GM13976 (cell line): ENCODE measurements around the gene VANGL1.

Source experiments
- DNase-seq: peaks from one replicate; pipeline ENCODE4 v3.0.0; 2012; ENCODE audit warnings: low spot score
- CTCF ChIP-seq: IDR thresholded peaks from 2 replicates; pipeline ENCODE4 v1.5.1; 2012; ENCODE audit warnings: borderline replicate concordance, mild to moderate bottlenecking; ENCODE audit not compliant: insufficient read depth; ENCODE audit errors: extremely low read depth, missing control alignments, control extremely low read depth
- in situ Hi-C: fragments of 300-500 bp; cut with MboI; formaldehyde crosslinking; loops from one replicate; pipeline ENCODE4 v1.12.0; 2022; ENCODE audit warnings: low sequenced_read_pairs, mixed read lengths, inconsistent platforms; ENCODE audit not compliant: unreplicated experiment

VANGL1 gene

GRCh38 chr1:115648717-115649691, 7.2 kb downstream of the VANGL1 start:
- in situ Hi-C loops: no loop called here

GRCh38 chr1:115649964-115650363, 8.2 kb downstream of the VANGL1 start:
- TF ChIP-seq CTCF: no peak
- DNase-seq: no peak
- in situ Hi-C loops: no loop called here

More at GRCh38 chr1:115648717-115649691, 7.2 kb downstream of the VANGL1 start:
- peak; percentile 68 for DNase-seq
- TF ChIP-seq CTCF: no peak

GRCh38 chr1:115650961-115651360, 9.2 kb downstream of the VANGL1 start:
- in situ Hi-C loops: no loop called here
- DNase-seq: no peak
- TF ChIP-seq CTCF: no peak

GRCh38 chr1:115651391-115651790, 9.6 kb downstream of the VANGL1 start:
- in situ Hi-C loops: no loop called here
- TF ChIP-seq CTCF: no peak

GRCh38 chr1:115652236-115652788, 10.5 kb downstream of the VANGL1 start:
- DNase-seq: no peak
- in situ Hi-C loops: no loop called here
- TF ChIP-seq CTCF: no peak

More at GRCh38 chr1:115651391-115651790, 9.6 kb downstream of the VANGL1 start:
- no peak for DNase-seq

- in situ Hi-C loops: no loop called here
- DNase-seq: no peak
- no peak for TF ChIP-seq CTCF
Measured at GRCh38 chr1:115654125-115654524, 12.4 kb downstream of the VANGL1 start.
